GM19468 (cell line): ENCODE measurements around the gene MDFI.

Experiments
- ATAC-seq: cut with Tn5 transposase; IDR thresholded peaks from one replicate; pipeline ENCODE4 v1.9.1; 2021; ENCODE audit warnings: mild to moderate bottlenecking, moderate library complexity, moderate number of reproducible peaks; ENCODE audit not compliant: unreplicated experiment; ENCODE audit errors: extremely low read depth

The MDFI gene

DNA sequence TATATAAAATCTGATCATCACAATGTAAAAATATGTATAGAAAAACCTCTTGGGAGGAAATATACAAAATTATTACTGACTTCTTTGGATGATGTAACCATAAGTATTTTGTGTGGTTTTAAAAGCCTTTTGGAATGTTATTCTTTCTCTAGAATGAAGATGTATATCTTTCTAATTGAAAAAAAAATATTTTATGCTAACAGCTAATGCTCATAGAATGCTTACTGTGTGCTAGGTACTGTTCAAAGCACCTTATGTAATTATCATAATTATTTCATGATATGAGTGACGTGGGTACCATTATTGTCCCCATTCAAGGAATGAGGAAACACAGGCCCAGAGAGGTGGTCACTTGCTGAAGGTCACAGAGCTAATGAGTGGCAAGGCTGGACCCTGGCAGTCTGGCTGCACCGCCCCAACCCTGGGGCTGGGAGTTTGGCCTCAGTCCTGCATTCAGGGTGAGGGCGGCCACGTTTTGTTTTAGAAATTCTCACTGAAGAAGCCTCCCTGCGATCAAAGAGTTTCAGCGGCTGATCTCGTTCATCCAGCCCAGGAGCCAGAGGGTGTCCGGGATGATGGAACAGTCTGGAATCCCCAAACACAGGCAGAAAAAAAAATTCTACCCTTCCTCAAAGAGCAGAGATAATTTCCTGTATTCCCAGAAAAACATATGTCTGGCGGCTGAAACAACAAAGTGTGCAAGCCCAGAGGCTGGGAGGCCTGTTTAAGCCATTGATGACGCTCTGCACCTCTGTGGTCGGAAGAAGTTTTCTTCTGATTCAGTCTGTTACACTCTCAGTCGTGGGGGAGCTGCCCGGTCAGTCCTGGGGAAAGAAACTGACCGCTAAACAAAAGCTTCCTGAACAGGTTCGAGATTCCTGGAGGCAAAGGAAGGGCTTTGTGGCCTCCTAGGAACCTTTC, 59.9 kb downstream of the MDFI start:
- ATAC-seq = no peak

DNA sequence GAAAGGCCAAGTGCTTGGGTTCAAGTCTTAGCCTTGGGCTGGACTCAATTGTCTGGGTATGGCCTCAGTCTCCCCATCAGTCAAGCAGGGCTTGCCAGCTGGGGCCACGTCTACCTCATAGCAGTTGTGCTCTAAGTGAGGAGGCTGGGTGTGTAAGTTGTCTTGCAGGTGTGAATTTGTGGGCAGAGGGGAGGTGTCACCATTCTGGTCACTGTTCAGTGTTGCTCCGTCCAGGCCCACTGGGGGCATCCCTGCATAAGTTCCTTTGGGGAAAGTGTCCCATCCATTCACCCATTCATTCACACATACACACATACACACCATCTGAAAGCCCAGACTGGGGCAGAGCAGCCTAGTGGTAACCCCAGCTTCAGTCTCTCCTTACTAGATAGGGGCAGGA, 60.8 kb downstream of the MDFI start:
- ATAC-seq = no peak

DNA sequence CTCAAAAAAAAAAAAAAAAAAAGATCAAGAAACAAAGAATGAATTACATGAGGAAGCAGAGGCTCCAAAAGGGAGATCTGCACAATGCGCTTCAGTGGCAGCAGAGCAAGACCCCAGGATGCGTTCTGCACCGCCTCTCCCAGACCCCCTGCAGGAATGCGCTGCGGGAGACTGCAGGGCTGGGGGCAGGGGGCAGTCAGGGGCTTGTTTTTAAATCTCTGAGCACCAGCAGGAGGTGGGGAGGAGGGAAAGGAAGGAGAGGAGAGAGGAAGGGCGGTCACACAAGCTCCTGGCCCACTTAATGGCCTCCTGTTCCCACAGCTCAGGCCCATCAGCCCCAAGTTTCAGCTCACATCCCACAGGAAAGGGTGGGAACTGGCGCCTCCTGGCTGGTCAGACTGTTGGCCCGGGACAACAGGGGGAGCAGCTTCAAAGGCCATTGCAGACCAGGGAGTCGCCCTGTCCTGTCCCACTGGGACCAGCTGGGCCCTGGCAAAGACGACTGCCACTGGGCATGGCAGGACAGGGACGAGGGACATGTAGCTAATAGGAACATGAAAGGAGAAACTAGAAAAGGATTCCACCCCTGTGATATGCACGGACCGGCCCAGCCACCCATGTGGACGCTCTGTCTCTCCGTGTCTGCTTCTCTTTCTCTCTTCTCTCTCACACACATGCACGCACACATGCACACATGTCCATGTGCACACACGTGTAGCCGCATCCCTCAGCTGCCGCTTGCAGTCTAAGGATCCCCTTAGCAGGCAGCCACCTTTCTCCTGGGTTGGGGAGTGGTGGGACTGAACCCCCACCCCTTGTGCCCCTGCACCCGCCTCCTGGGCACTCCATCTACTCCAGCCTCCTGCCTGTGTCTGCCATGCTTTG, 62.4 kb downstream of the MDFI start:
- no peak for ATAC-seq

DNA sequence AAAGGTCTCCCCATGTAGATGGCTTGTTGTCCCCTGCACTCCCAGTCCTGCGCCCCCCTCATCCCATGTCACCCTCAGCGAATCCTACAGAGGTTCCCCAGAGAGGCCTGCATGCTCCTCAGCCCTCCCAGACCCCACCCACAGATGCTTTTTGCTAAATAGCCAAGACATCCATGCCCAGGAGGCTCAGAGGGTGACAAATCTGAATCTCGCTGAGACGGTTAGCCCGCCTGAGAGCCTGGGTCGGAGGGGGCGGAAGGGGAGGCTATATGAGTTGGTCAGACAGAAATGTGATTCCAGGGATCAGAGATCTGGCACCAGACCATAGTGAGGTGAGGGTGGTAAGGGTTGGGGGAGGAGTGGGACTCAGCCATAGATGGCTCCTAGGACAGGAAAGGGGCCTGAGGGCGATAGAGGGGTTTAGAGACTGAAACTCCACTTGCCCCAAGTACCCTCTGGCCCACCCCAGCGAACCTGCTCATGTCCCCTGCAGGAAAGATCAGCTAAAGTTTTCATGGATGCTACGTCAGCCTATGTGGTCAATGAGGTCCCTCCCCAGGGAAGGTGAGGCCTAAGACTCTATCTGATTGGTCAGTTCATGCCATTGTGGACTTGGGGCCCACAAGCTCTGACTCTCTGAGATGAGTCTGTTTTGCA, 63.9 kb downstream of the MDFI start:
- ATAC-seq = no peak

DNA sequence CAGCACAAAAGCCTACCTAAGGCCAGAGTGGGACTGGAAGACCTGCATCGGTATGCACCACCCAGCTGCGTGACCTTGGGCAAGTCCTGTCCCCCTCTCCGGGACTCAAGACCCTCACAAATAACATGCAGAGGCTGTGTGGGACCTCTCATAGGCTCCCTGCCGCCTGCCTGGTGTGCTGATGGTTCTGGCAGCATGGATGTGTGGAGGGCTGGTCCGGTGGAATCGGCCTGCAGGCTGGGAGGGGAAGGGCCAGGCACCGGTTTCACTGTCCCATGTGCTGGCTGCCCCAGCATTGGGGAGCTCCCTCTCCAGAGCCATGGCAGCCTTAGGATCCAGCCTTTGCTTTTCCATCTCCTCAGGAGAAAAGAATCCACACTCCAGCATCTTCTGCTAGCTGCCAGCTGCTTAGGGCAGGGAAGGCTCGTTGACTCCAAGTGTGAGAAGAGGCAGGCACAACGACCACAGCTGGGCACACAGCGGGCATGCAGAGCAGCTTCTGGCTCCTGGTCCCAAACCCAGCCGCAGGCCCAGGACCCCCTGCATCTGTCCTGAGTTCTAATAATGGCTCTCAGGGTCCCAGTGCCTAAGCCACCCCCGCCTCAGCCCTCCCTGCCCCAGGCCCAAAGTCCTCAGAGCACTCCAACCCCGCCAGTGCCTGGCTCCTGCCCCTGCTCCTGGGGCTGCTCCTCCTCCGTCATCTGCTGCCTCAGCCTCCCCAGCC, 64.7 kb downstream of the MDFI start:
- ATAC-seq = no peak
